ENCODE measurements around the gene EVC. TPM values are rescaled to one million over a fixed set of nuclear protein-coding genes. Genes with fewer than 3 reads are reported as not detected.

EVC gene
- total and polyA plus RNA-seq, 5 experiments from 2014 or later = 0.05 TPM; not detected in 4

- Mint-ChIP-seq H3K4me3 (no peak overlapping the region), H3K36me3 (no peaks in the 10 kb centered on the region), H3K27me3 (peaks cover 0 to 23% (median 9%) of the 10 kb centered on the region in 5 donors), H3K27ac (no peak overlapping the region), H3K9me3 (peaks cover 0 to 3% (median 0%) of the 10 kb centered on the region in 9 donors), H3K4me1 (peaks cover 10 to 19% (median 16%) of the 10 kb centered on the region in 4 donors)
- POLR2A ChIA-PET = no interaction called here
- DNase-seq = no peak
- ATAC-seq = no peak
Measured at GRCh38 chr4:5863461-5864113, 152.6 kb downstream of the EVC start.

Other genes with a start within 250 kb of the EVC start
- under 1 TPM in 1 of 2 experiments, not detected in 1; 0.11 TPM for gene EVC2, start 2.6 kb upstream of the EVC start, total RNA-seq
- under 1 TPM in 1 of 3 donors, not detected in 2; 0.20 TPM for gene EVC2, start 2.6 kb upstream of the EVC start, polyA plus RNA-seq
- not detected for gene CRMP1, start 181.9 kb downstream of the EVC start, total RNA-seq
- gene CRMP1, start 181.9 kb downstream of the EVC start, polyA plus RNA-seq = not detected

Data from naive thymus-derived CD8-positive, alpha-beta T cell (primary cell).